KOPT-K1 (cell line): ENCODE measurements around the gene SPP1.
"Not testable (repeated sequence)": the region's sequence is repeated elsewhere in the genome, so short reads cannot be mapped to it uniquely, and the experiment has no call there.

Experiments used
- H3K27ac ChIP-seq: fragments of 200-600 bp; sonication (generic); 2 replicates; pipeline ENCODE4 v1.5.1; 2016; ENCODE audit warnings: antibody characterized with exemption, mild to moderate bottlenecking, low read depth, low read length; ENCODE audit not compliant: poor library complexity, severe bottlenecking
- H3K36me3 ChIP-seq: fragments of 200-600 bp; sonication (generic); 2 replicates; pipeline ENCODE4 v1.5.1; 2017; ENCODE audit warnings: antibody characterized with exemption, mild to moderate bottlenecking, low read length, moderate library complexity; ENCODE audit not compliant: insufficient read depth
- H3K9me3 ChIP-seq: fragments of 200-600 bp; sonication (generic); 2 replicates; pipeline ENCODE4 v1.5.1; 2017; ENCODE audit warnings: antibody characterized with exemption, low read length, mild to moderate bottlenecking; ENCODE audit not compliant: insufficient read depth, poor library complexity, severe bottlenecking

Gene SPP1

GRCh38 chr4:88017516-88018297 lies 42.2 kb downstream of the SPP1 start:
- Histone ChIP-seq H3K36me3 (peaks cover 31% of the 10 kb centered on the region), H3K27ac (no peak overlapping the region), H3K9me3 (no peaks in the 10 kb centered on the region)

DNA sequence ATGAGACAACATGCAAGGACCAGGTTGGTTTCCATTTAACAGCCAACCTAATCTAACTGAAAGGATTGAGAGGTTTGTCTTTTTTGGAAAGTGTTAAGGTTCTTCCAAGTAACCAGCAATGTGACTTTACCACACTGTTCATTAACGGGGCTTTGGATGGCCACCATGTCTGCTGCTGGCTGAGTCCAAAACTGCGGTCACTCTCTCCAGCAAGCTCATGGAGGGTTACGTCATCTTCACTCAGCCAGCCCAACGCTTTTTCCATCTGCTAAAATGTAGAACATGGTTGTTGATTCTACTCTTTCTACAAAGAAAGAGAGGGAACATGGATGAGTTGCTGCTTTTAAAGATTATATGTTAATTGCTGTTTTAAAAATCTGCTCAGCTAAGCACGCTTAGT lies 43.0 kb downstream of the SPP1 start:
- H3K9me3 ChIP-seq, result no peaks in the 10 kb centered on the region
- H3K27ac ChIP-seq, result no peak overlapping the region
- peaks cover 37% of the 10 kb centered on the region for H3K36me3 ChIP-seq

GRCh38 chr4:88021824-88022223 lies 46.3 kb downstream of the SPP1 start:
- peaks cover 14% of the 10 kb centered on the region for H3K9me3 ChIP-seq
- peaks cover 49% of the 10 kb centered on the region for H3K36me3 ChIP-seq
- H3K27ac ChIP-seq, result no peak overlapping the region

DNA sequence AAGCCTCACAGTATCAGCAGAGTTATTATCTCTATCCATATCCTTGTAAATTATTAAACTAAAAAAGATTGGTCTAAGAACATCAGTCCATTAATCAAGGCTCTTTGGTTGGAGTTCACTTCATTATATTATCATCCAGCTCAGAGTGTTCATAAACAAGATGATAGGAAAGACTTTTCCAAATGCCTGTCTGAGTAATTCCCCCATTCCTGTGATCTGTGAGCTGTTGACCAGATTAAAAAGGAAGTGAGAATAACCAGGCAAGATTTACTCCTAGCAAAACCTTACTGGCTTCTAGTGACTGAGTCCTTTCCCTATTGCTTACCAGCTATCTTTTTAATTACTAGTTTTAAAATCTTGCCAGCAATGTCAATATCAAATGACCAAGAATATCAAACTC lies 46.8 kb downstream of the SPP1 start:
- Histone ChIP-seq H3K27ac (no peak overlapping the region), H3K36me3 (peaks cover 54% of the 10 kb centered on the region), H3K9me3 (peaks cover 14% of the 10 kb centered on the region)

DNA sequence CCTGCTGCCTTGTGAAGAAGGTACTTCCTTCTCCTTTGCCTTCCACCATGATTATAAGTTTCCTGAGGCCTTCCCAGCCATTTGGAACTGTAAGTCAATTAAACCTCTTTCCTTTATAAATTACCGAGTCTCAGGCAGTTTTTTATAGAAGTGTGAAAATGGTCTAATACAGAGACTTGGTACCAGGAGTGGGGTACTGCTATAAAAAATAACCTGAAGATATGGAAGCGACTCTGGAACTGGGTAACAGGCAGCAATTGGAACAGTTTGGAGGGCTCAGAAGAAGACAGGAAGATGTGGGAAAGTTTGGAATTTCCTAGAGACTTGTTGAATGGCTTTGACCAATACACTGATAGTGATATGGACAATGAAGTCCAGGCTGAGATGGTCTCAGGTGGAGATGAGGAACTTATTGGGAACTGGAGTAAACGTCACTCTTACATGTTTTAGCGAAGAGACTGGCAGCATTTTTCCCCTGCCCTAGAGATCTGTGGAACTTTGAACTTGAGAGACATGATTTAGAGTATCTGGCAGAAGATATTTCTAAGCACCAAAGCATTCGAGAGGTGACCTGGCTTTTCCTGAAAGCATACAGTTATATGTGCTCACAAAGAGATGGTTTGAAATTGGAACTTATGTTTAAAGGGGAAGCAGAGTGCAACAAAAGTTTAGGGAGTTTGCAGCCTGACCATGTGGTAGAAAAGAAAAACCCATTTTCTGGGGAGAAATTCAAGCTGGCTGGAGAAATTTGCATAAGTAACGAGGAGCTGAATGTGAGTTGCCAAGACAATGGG lies 50.6 kb downstream of the SPP1 start:
- H3K27ac ChIP-seq, result not testable (repeated sequence)
- peaks cover 14% of the 10 kb centered on the region for H3K9me3 ChIP-seq
- H3K36me3 ChIP-seq, result peaks cover 44% of the 10 kb centered on the region

DNA sequence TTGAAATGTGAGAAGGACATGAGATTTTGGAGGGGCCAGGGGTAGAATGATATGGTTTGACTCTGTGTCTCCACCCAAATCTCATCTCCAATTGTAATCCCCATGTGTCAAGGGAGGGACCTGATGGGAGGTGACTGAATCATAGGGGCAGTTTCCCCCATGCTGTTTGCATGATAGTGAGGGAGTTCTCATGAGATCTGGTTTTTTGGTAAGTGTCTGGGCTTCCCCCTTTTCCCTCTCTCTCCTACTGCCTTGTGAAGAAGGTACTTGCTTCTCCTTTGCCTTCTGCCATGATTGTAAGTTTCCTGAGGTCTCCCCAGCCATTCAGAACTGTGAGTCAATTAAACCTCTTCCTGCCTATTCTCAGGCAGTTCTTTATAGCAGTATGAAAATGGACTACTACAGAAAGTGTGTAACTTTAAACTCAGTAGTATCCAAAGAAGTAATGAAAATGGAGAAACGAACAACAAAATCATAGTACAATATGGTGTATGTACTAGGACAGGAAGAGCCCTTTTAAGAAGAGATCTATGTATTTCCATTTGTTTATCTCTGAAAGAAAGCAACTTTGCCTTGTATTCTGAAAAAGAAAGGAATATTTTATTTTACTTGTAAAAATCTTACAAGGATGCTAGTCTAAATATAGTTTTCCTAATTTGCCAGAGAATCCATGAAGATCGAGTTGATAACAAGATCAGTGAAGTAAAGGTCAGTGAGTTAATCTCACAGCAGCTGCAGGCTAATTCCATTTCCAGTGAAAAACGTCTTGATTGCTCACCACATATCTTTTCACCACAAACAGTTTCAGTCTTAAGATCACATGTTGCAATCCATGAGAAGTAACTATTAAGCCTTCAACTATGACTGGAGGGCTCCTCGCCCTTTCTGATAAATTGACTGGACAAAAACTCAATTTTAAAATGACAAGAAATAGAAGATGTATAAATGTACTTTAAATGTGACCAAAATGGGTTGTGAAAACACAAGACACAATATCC lies 52.4 kb downstream of the SPP1 start:
- H3K9me3 ChIP-seq, result peaks cover 14% of the 10 kb centered on the region
- peaks cover 32% of the 10 kb centered on the region; the same call in 1 of the 2 replicates for H3K36me3 ChIP-seq
- H3K27ac ChIP-seq, result no peak overlapping the region

- Histone ChIP-seq H3K9me3 (peaks cover 14% of the 10 kb centered on the region), H3K27ac (no peak overlapping the region), H3K36me3 (peaks cover 34% of the 10 kb centered on the region)
Measured at GRCh38 chr4:88028946-88029345, 53.4 kb downstream of the SPP1 start.

DNA sequence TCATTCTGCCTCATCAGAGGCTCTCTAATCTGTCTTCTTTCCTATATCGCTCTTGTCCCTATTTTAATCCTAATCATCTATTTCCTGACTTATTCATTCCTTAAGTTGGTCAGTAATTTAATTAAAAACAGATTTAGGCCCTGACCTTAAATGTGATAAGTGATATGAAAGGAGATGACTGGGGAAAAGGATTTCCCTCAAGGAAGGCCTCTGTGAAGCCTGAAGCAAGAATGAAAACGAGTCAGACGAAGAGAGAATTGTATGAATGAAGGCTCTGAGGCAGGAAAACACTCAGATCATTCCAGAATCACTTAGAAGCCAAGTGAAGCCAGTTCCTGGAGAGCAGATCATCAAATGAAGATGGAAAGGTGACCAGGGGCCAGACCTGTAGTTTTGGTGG lies 54.0 kb downstream of the SPP1 start:
- Histone ChIP-seq H3K9me3 (peaks cover 14% of the 10 kb centered on the region), H3K36me3 (peaks cover 36% of the 10 kb centered on the region), H3K27ac (no peak overlapping the region)

GRCh38 chr4:88030565-88031310 lies 55.2 kb downstream of the SPP1 start:
- no peak overlapping the region for H3K27ac ChIP-seq
- peaks cover 41% of the 10 kb centered on the region for H3K36me3 ChIP-seq
- peaks cover 6% of the 10 kb centered on the region for H3K9me3 ChIP-seq
